Measurements from ENCODE around the gene DIRAS1.
"Not testable (repeated sequence)": the region's sequence is repeated elsewhere in the genome, so short reads cannot be mapped to it uniquely, and the experiment has no call there.

The DIRAS1 gene

DNA sequence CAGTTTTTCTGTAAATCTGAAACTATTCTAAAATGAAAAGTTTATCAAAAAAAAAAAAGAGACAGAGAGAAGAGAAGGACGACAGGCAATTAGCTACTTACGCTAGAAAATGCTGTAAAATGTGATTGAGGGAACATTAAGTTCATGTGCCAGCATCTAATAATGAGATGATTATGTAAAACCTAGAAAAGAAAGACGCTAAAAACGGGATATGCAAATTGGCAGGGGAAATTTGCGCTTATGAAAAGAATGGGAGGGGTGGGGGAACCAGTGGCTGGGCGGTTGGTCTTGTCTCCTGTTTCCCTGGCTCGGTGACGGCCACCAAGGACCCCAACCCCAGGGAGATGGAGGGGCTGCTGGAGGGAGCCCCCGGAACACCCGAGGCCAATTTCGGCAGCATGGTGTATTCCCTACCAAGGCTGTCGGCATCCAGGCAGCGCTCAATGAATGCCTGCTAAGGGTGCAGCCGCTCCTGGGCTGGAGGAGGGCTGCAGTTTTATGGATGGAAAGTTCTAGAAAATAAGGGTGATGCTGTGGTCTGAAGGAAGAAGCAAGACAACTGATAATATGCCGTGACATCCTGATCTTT lies 52.9 kb downstream of the DIRAS1 start:
- no peak for DNase-seq

DNA sequence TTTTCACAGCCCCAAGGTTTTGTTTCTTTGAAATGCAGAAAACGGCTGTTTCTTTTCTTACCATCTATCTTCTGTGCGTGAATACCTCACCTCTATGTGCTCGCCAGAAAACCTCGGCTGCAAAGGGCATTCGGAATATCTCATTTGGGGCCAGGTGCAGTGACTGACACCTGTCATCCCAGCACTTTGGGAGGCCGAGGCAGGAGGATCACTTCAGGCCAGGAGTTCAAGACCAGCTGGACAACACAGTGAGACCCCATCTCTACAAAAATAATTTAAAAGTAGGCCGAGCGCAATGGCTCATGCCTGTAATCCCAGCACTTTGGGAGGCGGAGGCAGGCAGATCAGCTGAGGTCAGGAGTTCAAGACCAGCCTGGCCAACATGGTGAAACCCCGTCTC lies 53.8 kb downstream of the DIRAS1 start:
- DNase-seq = not testable (repeated sequence)

DNA sequence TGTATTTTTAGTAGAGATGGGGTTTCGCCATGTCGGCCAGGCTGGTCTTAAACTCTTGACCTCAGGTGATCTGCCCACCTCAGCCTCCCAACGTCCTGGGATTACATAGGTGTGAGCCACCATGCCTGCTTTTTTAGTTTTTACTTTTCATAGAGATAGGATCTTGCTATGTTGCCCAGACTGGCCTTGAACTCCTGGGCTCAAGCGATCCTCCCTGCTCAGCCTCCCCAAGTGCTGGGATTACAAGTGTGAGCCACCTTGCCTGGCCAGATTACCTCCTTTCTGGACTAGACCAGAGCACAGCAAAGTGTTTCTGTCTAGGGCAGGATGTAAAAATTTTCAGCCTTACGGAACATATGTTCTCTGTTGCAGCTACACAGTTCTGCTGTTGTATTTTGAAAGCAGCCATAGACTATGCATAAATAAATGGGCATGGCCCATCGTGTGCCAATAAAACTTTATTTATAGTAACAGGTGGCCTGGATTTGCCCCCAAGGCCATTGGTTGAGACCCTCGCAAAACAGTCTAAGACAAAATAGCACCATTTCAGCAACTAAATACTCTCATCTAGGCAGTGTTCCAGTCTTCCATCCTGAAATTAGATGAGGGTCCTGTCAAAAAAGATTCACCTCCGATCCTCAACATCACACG lies 54.7 kb downstream of the DIRAS1 start:
- no peak for DNase-seq

DNA sequence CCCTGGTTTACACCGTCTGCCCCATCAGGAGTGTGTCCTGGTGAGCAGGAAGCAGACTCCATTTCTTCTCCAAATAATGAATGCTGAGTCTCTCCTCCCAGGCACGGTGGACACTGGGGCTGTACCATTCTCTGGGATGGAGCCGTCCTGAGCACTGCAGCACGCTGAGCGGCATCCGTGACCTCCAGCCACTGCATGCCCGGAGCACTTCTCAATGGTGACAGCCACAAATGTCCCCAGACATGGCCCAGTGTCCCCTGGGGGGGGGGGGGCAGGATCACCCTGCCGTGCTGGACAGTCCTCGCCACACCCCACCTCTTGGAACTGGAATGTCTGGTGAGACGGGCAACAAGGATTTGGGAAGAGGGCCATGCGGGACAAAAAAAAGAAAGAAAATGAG lies 56.1 kb downstream of the DIRAS1 start:
- no peak for DNase-seq

Data from GDM1 (cell line).